HepG2 (cell line): ENCODE measurements around the gene KRTCAP3. TPM values are rescaled to one million over a fixed set of nuclear protein-coding genes. Genes with fewer than 3 reads are reported as not detected.

Experiments used
- ATAC-seq: fragments of 200-7000 bp; cut with Tn5 transposase; 3 replicates; pipeline ENCODE4 v1.9.1; 2020; ENCODE audit warnings: mild to moderate bottlenecking, moderate library complexity
- BruUV-seq: library from RNA; stranded (reverse); fragments of 400-500 nt; replicated peaks from 2 replicates; lab custom pipeline; 2021; lab: Mats Ljungman, UMichigan
- CTCF ChIA-PET: fragments of 300-600 bp; formaldehyde crosslinking; extraction: SDS; loops from one replicate; lab custom pipeline; 2021; ENCODE audit warnings: low total read pairs, inconsistent platforms, low intra/inter-chr PET ratio; lab: Yijun Ruan, JAX
- POLR2A ChIA-PET: fragments of 350-600 bp; sonication (Branson Sonifier 250); formaldehyde crosslinking; loops from one replicate; lab custom pipeline; 2020; ENCODE audit warnings: antibody characterized with exemption, inconsistent platforms; lab: Yijun Ruan, JAX
- DNase-seq: peaks from one replicate; pipeline ENCODE4 v3.0.0-alpha.2; 2015; ENCODE audit warnings: low spot score
- FAIRE-seq: peaks from 3 replicates; lab custom pipeline; 2011; peaks lifted over from hg19 to GRCh38; lab: Jason Lieb, UNC
- H2AFZ ChIP-seq: one replicate; pipeline ENCODE4 v1.6.1; 2011; ENCODE audit warnings: low read length, inconsistent platforms
- H3K27ac ChIP-seq: fragments of 300-600 bp; 3 replicates; pipeline ENCODE4 v1.8.0; 2011; ENCODE audit warnings: mixed run types, mild to moderate bottlenecking, mixed read lengths, low read length, inconsistent platforms; ENCODE audit not compliant: insufficient read depth; ENCODE audit errors: extremely low read length
- H3K27me3 ChIP-seq, 2 experiments: fragments of 200-600 bp in 1 of 2; 2 replicates in 1 of 2; 3 replicates in 1 of 2; pipeline versions ENCODE4 v1.6.0 to v1.8.0; 2011; ENCODE audit warnings: low read length in 2 of 2, mild to moderate bottlenecking in 2 of 2, moderate library complexity in 2 of 2, inconsistent platforms in 1 of 2; ENCODE audit not compliant: insufficient read depth in 2 of 2, control insufficient read depth in 1 of 2
- H3K36me3 ChIP-seq, 2 experiments: fragments of 200-600 bp in 1 of 2; replicated peaks in 1 of 2; 2 replicates in 1 of 2; 3 replicates in 1 of 2; pipeline versions ENCODE4 v1.5.1 to v1.8.0; 2011; ENCODE audit warnings: low read length in 2 of 2, inconsistent platforms in 1 of 2; ENCODE audit not compliant: insufficient read depth in 2 of 2, control insufficient read depth in 1 of 2
- H3K4me1 ChIP-seq: 2 replicates; pipeline ENCODE4 v1.5.1; 2012; ENCODE audit warnings: low read length, inconsistent platforms; ENCODE audit not compliant: insufficient read depth
- H3K4me2 ChIP-seq: 2 replicates; pipeline ENCODE4 v1.6.0; 2011; ENCODE audit warnings: low read depth, low read length, inconsistent platforms
- H3K4me3 ChIP-seq, 3 experiments: fragments of 200-600 bp in 1 of 3; sonication (generic), shearing (Covaris generic) in 1 of 3; replicated peaks in 1 of 3; 2 replicates each; pipeline ENCODE4 v1.5.1; 2011 to 2016; ENCODE audit warnings: low read length in 3 of 3, inconsistent platforms in 2 of 3, low read depth in 2 of 3, mild to moderate bottlenecking in 2 of 3, control low read depth in 1 of 3, mixed read lengths in 1 of 3; ENCODE audit not compliant: insufficient read depth in 1 of 3
- H3K79me2 ChIP-seq: one replicate; pipeline ENCODE4 v1.6.1; 2011; ENCODE audit warnings: low read length, inconsistent platforms; ENCODE audit not compliant: insufficient read depth
- H3K9ac ChIP-seq: 2 replicates; pipeline ENCODE4 v1.6.0; 2011; ENCODE audit warnings: mild to moderate bottlenecking, low read depth, low read length, inconsistent platforms; ENCODE audit not compliant: insufficient read depth
- H3K9me3 ChIP-seq: 2 replicates; pipeline ENCODE4 v1.5.1; 2012; ENCODE audit warnings: mild to moderate bottlenecking, low read length
- H4K20me1 ChIP-seq: 2 replicates; pipeline ENCODE4 v1.6.0; 2011; ENCODE audit warnings: inconsistent platforms, mild to moderate bottlenecking, low read length, moderate library complexity; ENCODE audit not compliant: insufficient read depth
- FOSL2 ChIP-seq: sonication (generic); formaldehyde crosslinking; IDR thresholded peaks from 2 replicates; pipeline ENCODE4 v1.4.0; 2020; ENCODE audit warnings: missing genetic modification reagents
- HNF4A ChIP-seq: sonication (generic); formaldehyde crosslinking; IDR thresholded peaks from 2 replicates; pipeline ENCODE4 v1.4.0; 2020; ENCODE audit warnings: missing genetic modification reagents
- HNRNPLL ChIP-seq: fragments of 200-400 bp; formaldehyde crosslinking; IDR thresholded peaks from 2 replicates; pipeline ENCODE4 v1.6.1; 2017; ENCODE audit warnings: mild to moderate bottlenecking, low read depth, low read length; ENCODE audit not compliant: poor library complexity, severe bottlenecking
- HOXD1 ChIP-seq: sonication (generic); formaldehyde crosslinking; IDR thresholded peaks from 2 replicates; pipeline ENCODE4 v1.5.0; 2020; ENCODE audit warnings: missing genetic modification reagents
- KLF13 ChIP-seq: sonication (generic); formaldehyde crosslinking; IDR thresholded peaks from 2 replicates; pipeline ENCODE4 v1.4.0; 2020; ENCODE audit warnings: mild to moderate bottlenecking, missing genetic modification reagents
- MATR3 ChIP-seq: sonication (generic); formaldehyde crosslinking; IDR thresholded peaks from 2 replicates; pipeline ENCODE4 v1.4.0; 2020; ENCODE audit warnings: missing genetic modification reagents
- MLLT10 ChIP-seq: sonication (generic); formaldehyde crosslinking; IDR thresholded peaks from 2 replicates; pipeline ENCODE4 v1.4.0; 2020; ENCODE audit warnings: missing genetic modification reagents
- ZBTB1 ChIP-seq: sonication (generic); formaldehyde crosslinking; IDR thresholded peaks from 2 replicates; pipeline ENCODE4 v1.4.0; 2020; ENCODE audit warnings: missing genetic modification reagents, borderline replicate concordance
- ZHX2 ChIP-seq, 2 experiments: sonication (generic) in 1 of 2; formaldehyde crosslinking in 1 of 2; IDR thresholded peaks; 2 replicates each; pipeline versions ENCODE4 v1.6.1 to v1.9.0; 2014 to 2022; ENCODE audit warnings: antibody characterized with exemption in 1 of 2, borderline replicate concordance in 1 of 2, inconsistent platforms in 1 of 2, low read depth in 1 of 2, missing genetic modification reagents in 1 of 2
- ZNF776 ChIP-seq: sonication (generic); formaldehyde crosslinking; IDR thresholded peaks from 2 replicates; pipeline ENCODE4 v1.4.0; 2020; ENCODE audit warnings: mild to moderate bottlenecking, missing genetic modification reagents
- in situ Hi-C: cut with HindIII; loops from 2 replicates; pipeline ENCODE4 v1.10.0; 2017; ENCODE audit warnings: low pct_unique_long_range_greater_than_20kb; ENCODE audit not compliant: extremely low pct_ligation_motif_present
- intact Hi-C: fragments of 100-400 bp; cut with micrococcal nuclease; formaldehyde crosslinking; loops from one replicate; pipeline ENCODE4 v1.10.0; 2022; ENCODE audit not compliant: unreplicated experiment
- polyA plus RNA-seq, 8 experiments: library from polyadenylated mRNA; depleted of rRNA in 3 of 8; stranded (reverse) in 7 of 8; unstranded in 1 of 8; fragments of >200 nt; fragmentation: Illumina TruSeq in 4 of 8; extraction: Trizol in 4 of 8; gene quantifications; 2 replicates each; pipeline versions ENCODE4 v1.2.1 to v1.2.3, GENCODE V29; 2011 to 2016; ENCODE audit warnings: low read depth in 4 of 8, missing spikeins in 1 of 8, mixed read lengths in 1 of 8; ENCODE audit not compliant: insufficient read depth in 1 of 8
- total RNA-seq, 5 experiments: library from RNA; depleted of rRNA; stranded (reverse); fragments of >200 nt; fragmentation: Illumina TruSeq; extraction: Trizol; gene quantifications; 2 replicates each; pipeline ENCODE4 v1.2.3, GENCODE V29; 2016; ENCODE audit warnings: low read depth in 1 of 5
- TF ChIP-seq, protein P1 (sequence below): sonication (generic); formaldehyde crosslinking; IDR thresholded peaks from 2 replicates; pipeline ENCODE4 v1.4.0; 2020; ENCODE audit warnings: missing genetic modification reagents; ENCODE audit errors: not compliant biosample characterization

KRTCAP3 gene
- total and polyA plus RNA-seq, 2 of the 13 experiments (the other 11 are each of a cell fraction or from before 2014, with no cell fraction given): 2.1 to 4.5 TPM

GRCh38 chr2:27420996-27421395 lies 21.2 kb upstream of the KRTCAP3 start:
- H3K4me1 ChIP-seq: peaks cover 38% of the 10 kb centered on the region
- BruUV-seq: no TSS peak
- in situ Hi-C loops: no loop called here
- no peaks in the 10 kb centered on the region for H3K79me2 ChIP-seq
- H3K4me3 ChIP-seq: no peak overlapping the region
- H4K20me1 ChIP-seq: no peaks in the 10 kb centered on the region
- FAIRE-seq (no peak), ATAC-seq (no peak), DNase-seq (no peak)
- no peak overlapping the region for H3K9ac ChIP-seq
- H3K9me3 ChIP-seq: no peaks in the 10 kb centered on the region
- TF ChIP-seq HNF4A (CRISPR knock-in tag) (no peak), ZBTB1 (CRISPR knock-in tag) (no peak), MATR3 (no peak), KLF13 (no peak), HNRNPLL (no peak), FOSL2 (CRISPR knock-in tag) (no peak), HOXD1 (CRISPR knock-in tag) (no peak), ZHX2 (IDR thresholded peaks at IDR 0.05; ENCODE audit: low read depth) (no peak), ZHX2 (CRISPR knock-in tag; IDR thresholded peaks at IDR 0.05; ENCODE audit: borderline replicate concordance) (no peak), ZNF776 (CRISPR knock-in tag) (no peak), MLLT10 (CRISPR knock-in tag) (no peak)
- TF ChIP-seq, protein P1, sequence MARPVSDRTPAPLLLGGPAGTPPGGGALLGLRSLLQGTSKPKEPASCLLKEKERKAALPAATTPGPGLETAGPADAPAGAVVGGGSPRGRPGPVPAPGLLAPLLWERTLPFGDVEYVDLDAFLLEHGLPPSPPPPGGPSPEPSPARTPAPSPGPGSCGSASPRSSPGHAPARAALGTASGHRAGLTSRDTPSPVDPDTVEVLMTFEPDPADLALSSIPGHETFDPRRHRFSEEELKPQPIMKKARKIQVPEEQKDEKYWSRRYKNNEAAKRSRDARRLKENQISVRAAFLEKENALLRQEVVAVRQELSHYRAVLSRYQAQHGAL (CRISPR knock-in tag): no peak
- H3K36me3 ChIP-seq: no peaks in the 10 kb centered on the region
- POLR2A ChIA-PET: interaction anchor here (1.3 to 3.5 kb wide), 2 partner anchors 11 to 73 kb away, joined by 3 to 19 read pairs; partner anchors contain the start of gene PPM1G
- CTCF ChIA-PET: no interaction called here
- no peak overlapping the region for H3K4me2 ChIP-seq
- no peak overlapping the region for H3K27ac ChIP-seq
- intact Hi-C loops: no loop called here
- H3K27me3 ChIP-seq: no peaks in the 10 kb centered on the region
- H2AFZ ChIP-seq: no peak overlapping the region
